HT1080 (cell line): ENCODE results near the gene TTLL3. TPM values are rescaled to one million over a fixed set of nuclear protein-coding genes. Genes with fewer than 3 reads are reported as not detected.
A peak's percentile ranks its signal among the peaks of the same experiment; 100 is the strongest.
"Not testable (repeated sequence)": the region's sequence is repeated elsewhere in the genome, so short reads cannot be mapped to it uniquely, and the experiment has no call there.

ENCODE experiments used
- DNase-seq: peaks from one replicate; pipeline ENCODE4 v3.0.0-alpha.2; 2015; ENCODE audit warnings: low read depth
- total RNA-seq: library from RNA; depleted of rRNA; stranded (reverse); fragments of >200 nt; shearing (Covaris generic); gene quantifications from 2 replicates; pipeline ENCODE4 v1.2.3, GENCODE V29; 2014

Gene TTLL3
- total RNA-seq, 1 experiment from 2014 or later = 1.4 TPM

DNA sequence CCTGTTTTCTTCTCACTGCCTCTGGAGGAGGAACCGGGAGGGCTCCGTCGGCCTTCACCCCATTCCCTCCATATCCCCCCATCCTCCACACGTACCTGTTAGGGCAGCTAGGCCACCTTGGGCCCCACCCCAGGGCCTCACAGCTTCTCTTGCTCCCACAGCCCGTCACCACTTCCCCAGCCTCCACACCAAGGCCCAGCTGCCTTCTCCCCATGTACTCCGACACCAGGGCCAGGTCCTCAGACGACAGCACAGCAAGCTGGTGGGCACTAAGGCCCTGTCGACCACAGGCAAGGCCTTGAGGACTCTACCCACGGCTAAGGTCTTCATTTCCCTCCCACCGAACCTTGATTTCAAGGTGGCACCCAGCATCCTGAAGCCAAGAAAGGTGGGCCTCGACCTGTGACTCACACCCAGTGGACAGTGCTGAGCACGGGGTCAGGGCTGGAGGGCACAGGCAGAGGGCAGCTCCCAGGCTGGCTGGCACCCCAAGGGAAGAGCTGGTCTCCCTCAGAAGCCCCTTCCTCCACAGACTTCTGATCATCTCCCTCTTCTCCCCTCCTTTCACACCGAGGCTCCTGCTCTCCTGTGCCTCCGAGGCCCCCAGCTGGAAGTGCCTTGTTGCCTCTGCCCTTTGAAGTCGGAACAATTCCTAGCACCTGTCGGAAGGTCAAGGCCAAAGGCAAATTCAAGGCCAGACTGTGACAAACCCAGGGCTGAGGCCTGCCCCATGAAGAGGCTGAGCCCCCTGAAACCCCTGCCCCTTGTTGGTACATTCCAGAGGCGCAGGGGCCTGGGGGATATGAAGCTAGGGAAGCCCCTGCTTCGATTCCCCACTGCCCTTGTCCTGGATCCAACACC lies 24.7 kb downstream of the TTLL3 start:
- DNase-seq = no peak

DNA sequence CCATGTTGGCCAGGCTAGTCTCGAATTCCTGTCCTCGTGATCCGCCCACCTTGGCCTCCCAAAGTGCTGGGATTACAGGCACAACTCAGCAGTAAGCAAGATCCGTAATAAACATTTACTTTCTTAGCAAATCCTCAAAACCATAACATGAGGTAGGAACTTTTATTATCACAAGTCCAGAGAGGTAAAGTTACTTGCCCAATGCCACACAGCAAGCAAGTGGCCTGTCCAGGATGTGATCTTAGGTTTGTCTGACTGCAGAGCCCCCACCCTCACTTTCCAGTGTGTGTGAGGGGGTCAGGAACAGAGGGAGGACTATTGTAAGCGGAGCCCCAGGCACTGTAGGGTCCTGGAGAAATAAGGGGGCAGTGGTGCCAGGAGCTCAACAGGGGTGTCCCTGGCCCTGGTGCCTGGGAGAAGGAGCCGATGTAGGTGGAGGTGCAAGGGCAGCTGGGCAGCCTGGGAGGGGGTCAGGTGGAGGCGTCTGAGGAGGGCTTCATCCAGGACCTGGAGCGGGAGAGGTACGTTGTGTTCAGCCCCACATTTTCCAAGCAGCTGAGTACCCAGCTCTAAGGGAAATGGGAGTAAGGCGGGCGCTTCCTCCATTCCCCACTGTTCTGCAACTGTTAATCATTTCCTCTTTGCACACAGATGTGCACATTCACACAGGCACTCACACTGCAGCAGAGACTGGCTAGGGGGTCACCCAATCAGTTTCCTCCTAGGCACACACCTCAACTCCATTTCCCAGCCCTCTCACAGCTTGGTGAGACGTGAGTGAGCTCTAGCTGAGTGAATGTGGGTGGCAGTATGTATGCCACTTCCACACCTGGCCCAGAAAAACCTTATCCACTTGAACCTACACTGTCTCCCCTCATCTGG lies 27.9 kb downstream of the TTLL3 start:
- peak; percentile 25 for DNase-seq

DNA sequence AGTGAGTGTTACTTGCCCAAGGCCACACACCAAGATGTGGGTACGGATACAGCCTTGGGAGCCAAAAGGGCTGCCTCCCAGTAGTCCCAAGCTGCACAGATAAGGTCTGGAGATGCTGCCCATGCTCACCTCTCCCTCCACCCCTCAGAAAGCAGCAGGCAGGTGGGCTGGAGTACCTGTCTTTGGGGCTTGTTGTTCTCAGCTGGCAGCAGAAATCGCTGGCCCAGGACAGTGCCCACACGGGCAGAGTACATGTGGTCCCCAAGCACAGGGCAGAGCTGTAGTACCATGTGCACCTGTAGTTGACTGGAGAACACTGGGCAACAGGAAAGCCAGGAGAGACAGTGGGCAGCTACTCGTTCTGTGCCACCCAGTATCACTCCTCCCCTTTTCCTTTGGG lies 28.8 kb downstream of the TTLL3 start:
- DNase-seq = no peak

DNA sequence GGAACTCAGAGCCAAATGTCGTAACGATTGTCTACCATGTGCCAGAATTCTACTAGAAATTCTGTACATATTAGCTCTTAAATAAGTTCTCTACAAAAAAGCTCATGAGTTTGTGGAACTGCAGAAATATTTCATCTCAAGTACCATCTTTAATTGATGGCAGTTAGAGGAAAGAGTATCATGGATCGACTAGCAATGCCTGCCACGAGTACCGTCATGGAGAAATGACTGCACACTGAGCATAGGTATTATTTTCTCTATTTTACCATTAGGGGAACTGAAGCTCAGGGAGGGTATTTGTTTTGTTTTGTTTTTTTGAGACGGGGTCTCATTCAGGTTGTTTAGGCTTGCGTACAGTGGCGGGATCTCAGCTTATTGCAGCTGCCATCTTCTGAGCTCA lies 31.0 kb downstream of the TTLL3 start:
- DNase-seq = no peak

- DNase-seq = peak; percentile 91
Observed at GRCh38 chr3:9843715-9844438, 33.8 kb downstream of the TTLL3 start, which contains the start of gene RPUSD3. RPUSD3 (minus strand) TSS chr3:9844008; CDS start chr3:9843990, 18 bp downstream.

DNA sequence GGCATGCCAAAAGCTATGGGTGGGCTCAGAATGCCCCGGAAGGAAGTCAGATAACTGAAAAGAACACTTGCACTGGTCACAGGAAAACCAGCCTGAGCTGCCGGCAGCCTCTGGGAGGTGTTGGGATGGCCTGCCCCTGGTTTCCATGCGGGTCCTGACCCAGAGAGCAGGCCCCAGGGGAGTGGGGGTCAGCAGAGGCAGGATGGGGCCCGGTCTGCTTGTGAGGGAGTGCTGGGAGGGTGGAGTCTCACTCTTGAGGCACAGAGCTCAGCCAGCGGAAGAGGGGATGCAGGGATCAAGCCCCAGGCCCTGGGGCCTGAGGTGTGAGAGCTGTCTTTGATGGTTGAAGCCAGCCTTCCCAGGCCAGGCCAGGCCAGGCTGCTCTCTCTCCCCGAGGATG lies 36.2 kb downstream of the TTLL3 start:
- DNase-seq = no peak

DNA sequence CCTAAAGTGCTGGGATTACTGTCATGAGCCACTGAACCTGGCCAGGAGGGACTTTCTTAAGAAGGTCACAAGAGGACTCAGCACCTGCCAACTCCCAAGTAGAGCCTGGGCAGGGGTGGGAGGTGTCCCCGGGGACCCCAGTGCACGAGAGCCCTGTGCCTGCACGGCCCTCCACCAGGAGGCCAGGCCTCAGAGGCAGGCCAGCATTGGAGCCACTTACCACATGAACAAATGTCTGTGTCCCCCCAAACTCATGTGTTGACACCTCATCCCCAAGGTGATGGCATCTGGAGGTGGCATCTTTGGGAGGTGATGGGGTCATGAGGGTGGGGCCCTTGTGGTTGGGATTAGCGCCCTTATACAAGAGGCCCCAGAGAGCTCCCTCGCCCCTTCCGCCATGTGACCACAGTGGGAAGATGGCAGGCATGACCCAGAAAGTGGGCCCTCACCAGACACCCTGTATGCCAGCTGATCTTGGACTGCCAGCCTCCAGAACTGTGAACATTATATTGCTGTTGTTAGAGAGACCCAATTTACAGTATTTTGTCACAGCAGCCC lies 36.9 kb downstream of the TTLL3 start:
- DNase-seq = no peak

GRCh38 chr3:9847870-9848269 lies 37.8 kb downstream of the TTLL3 start:
- not testable (repeated sequence) for DNase-seq

- not testable (repeated sequence) for DNase-seq
Observed at GRCh38 chr3:9848860-9849259, 38.8 kb downstream of the TTLL3 start.

- not testable (repeated sequence) for DNase-seq
Observed at GRCh38 chr3:9851383-9851782, 41.3 kb downstream of the TTLL3 start.

- not testable (repeated sequence) for DNase-seq
Observed at GRCh38 chr3:9851926-9852325, 41.9 kb downstream of the TTLL3 start.

GRCh38 chr3:9852528-9852927 lies 42.5 kb downstream of the TTLL3 start:
- no peak for DNase-seq

- DNase-seq = not testable (repeated sequence)
Observed at GRCh38 chr3:9854291-9854940, 44.4 kb downstream of the TTLL3 start.

GRCh38 chr3:9855594-9855993 lies 45.5 kb downstream of the TTLL3 start:
- no peak for DNase-seq

DNA sequence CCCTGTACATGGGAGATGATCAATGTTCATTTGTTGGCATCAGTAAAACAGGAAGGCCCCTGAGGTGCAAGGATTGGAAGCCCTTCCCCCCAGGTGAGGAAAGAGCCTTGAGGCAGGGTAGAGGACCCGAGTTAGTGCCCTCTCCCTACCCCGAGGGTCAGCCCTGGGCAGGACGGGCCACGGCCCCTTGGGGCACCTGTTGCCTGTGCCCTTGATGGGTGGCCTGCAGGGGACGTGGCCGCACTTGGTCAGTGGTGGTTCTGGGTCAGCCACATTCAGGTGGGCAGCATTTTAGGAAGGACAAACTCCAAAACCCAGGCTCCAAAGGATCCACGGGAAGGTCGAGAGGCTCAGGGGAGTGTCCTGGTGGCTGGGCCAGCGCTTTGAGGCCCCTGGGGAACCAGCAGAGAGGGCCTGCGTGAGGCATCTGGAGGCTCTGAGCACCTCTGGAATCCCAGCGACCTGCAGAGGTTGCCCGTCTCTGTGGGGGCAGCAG lies 49.5 kb downstream of the TTLL3 start:
- DNase-seq = no peak

GRCh38 chr3:9861201-9861600 lies 51.1 kb downstream of the TTLL3 start:
- DNase-seq = no peak

- no peak for DNase-seq
Observed at GRCh38 chr3:9861626-9862130, 51.6 kb downstream of the TTLL3 start.

DNA sequence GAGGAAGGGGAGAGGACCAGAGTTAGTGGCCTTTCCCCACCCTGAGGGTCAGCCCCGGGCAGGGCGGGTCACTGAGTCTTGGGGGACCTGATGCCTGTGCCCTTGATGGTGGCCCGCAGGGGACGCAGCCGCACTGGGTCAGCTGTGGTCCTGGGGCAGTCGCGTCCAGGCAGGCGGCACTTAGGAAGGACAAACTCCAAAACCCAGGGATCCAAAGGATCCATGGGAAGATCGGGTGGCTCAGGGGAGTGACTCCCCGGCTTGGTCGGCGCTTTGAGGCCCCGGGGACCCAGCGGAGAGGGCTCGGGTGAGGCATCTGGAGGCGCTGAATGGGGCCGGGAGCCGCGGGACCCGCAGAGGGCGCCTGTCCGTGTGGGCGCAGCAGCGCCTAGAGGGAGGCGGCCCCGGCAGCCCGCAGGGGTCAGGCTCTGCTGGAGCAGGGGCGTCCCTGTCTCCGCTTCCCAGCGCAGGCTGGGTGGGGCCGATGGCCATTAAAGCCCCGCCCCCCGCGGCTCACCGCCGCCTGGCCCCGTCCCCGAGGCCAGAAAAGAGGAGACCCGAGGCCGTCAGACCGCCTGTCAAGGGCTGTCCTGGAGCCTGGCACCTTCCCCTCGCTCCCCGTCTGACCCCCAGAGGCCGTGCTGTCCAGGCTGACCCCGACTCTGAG lies 52.5 kb downstream of the TTLL3 start:
- DNase-seq = no peak

- DNase-seq = no peak
Observed at GRCh38 chr3:9863058-9863772, 53.2 kb downstream of the TTLL3 start.
